ENCODE results near the gene PSG1. TPM values are rescaled to one million over a fixed set of nuclear protein-coding genes. Genes with fewer than 3 reads are reported as not detected.
"Not testable (repeated sequence)": the region's sequence is repeated elsewhere in the genome, so short reads cannot be mapped to it uniquely, and the experiment has no call there.

PSG1 gene
- total RNA-seq, 4 donors from 2014 or later: not detected

GRCh38 chr19:42916931-42917330 is 37.4 kb upstream of the PSG1 start:
- intact Hi-C loops (cut with DNase I; ENCODE audit: low total_unique reads); H3K27ac ChIP-seq; H3K27me3 ChIP-seq; H3K4me1 ChIP-seq; DNase-seq; H3K9me3 ChIP-seq; H3K4me3 ChIP-seq; H3K36me3 ChIP-seq: not testable (repeated sequence)

GRCh38 chr19:42913516-42913915 is 34.0 kb upstream of the PSG1 start:
- H3K27ac ChIP-seq; H3K4me3 ChIP-seq; H3K36me3 ChIP-seq; DNase-seq; H3K27me3 ChIP-seq; H3K4me1 ChIP-seq; intact Hi-C loops (cut with DNase I; ENCODE audit: low total_unique reads); H3K9me3 ChIP-seq: not testable (repeated sequence)

GRCh38 chr19:42912941-42913340 is 33.4 kb upstream of the PSG1 start:
- DNase-seq; H3K4me1 ChIP-seq; H3K4me3 ChIP-seq; H3K27ac ChIP-seq; intact Hi-C loops (cut with DNase I; ENCODE audit: low total_unique reads); H3K9me3 ChIP-seq; H3K36me3 ChIP-seq; H3K27me3 ChIP-seq: not testable (repeated sequence)

GRCh38 chr19:42911731-42912130 is 32.2 kb upstream of the PSG1 start:
- DNase-seq; H3K4me1 ChIP-seq; H3K4me3 ChIP-seq; H3K9me3 ChIP-seq; H3K36me3 ChIP-seq; H3K27me3 ChIP-seq; H3K27ac ChIP-seq; intact Hi-C loops (cut with DNase I; ENCODE audit: low total_unique reads): not testable (repeated sequence)

- H3K27me3 ChIP-seq, H3K36me3 ChIP-seq, H3K4me3 ChIP-seq: not testable (repeated sequence)
Measured at GRCh38 chr19:42906162-42906561, 26.6 kb upstream of the PSG1 start.

GRCh38 chr19:42900561-42900960 is 21.0 kb upstream of the PSG1 start:
- H3K27me3 ChIP-seq; H3K4me1 ChIP-seq; H3K27ac ChIP-seq; H3K4me3 ChIP-seq; DNase-seq; H3K9me3 ChIP-seq; intact Hi-C loops (cut with DNase I; ENCODE audit: low total_unique reads); H3K36me3 ChIP-seq: not testable (repeated sequence)

More at GRCh38 chr19:42906162-42906561, 26.6 kb upstream of the PSG1 start:
- DNase-seq; H3K4me1 ChIP-seq; intact Hi-C loops (cut with DNase I; ENCODE audit: low total_unique reads); H3K9me3 ChIP-seq; H3K27ac ChIP-seq: not testable (repeated sequence)

- H3K9me3 ChIP-seq; DNase-seq; intact Hi-C loops (cut with DNase I; ENCODE audit: low total_unique reads); H3K36me3 ChIP-seq; H3K4me1 ChIP-seq; H3K27me3 ChIP-seq; H3K27ac ChIP-seq; H3K4me3 ChIP-seq: not testable (repeated sequence)
Measured at GRCh38 chr19:42899674-42900073, 20.2 kb upstream of the PSG1 start.

GRCh38 chr19:42899110-42899509 is 19.6 kb upstream of the PSG1 start:
- H3K36me3 ChIP-seq; H3K4me1 ChIP-seq; H3K4me3 ChIP-seq; intact Hi-C loops (cut with DNase I; ENCODE audit: low total_unique reads); DNase-seq; H3K27me3 ChIP-seq; H3K9me3 ChIP-seq; H3K27ac ChIP-seq: not testable (repeated sequence)

GRCh38 chr19:42898656-42899055 is 19.1 kb upstream of the PSG1 start:
- DNase-seq; H3K36me3 ChIP-seq; H3K4me1 ChIP-seq; H3K9me3 ChIP-seq; H3K27ac ChIP-seq; H3K27me3 ChIP-seq; H3K4me3 ChIP-seq; intact Hi-C loops (cut with DNase I; ENCODE audit: low total_unique reads): not testable (repeated sequence)

GRCh38 chr19:42897729-42898128 is 18.2 kb upstream of the PSG1 start:
- H3K4me3 ChIP-seq; H3K9me3 ChIP-seq; DNase-seq; H3K27me3 ChIP-seq; H3K4me1 ChIP-seq; intact Hi-C loops (cut with DNase I; ENCODE audit: low total_unique reads); H3K27ac ChIP-seq; H3K36me3 ChIP-seq: not testable (repeated sequence)

- H3K27ac ChIP-seq; H3K36me3 ChIP-seq; H3K4me3 ChIP-seq; H3K9me3 ChIP-seq; H3K27me3 ChIP-seq; H3K4me1 ChIP-seq; DNase-seq; intact Hi-C loops (cut with DNase I; ENCODE audit: low total_unique reads): not testable (repeated sequence)
Measured at GRCh38 chr19:42890446-42890845, 10.9 kb upstream of the PSG1 start.

GRCh38 chr19:42887876-42888445 is 8.4 kb upstream of the PSG1 start:
- H3K36me3 ChIP-seq; H3K27me3 ChIP-seq; DNase-seq; H3K4me3 ChIP-seq; H3K27ac ChIP-seq; H3K4me1 ChIP-seq; H3K9me3 ChIP-seq; intact Hi-C loops (cut with DNase I; ENCODE audit: low total_unique reads): not testable (repeated sequence)

- intact Hi-C loops (cut with DNase I; ENCODE audit: low total_unique reads); H3K27me3 ChIP-seq; H3K27ac ChIP-seq; DNase-seq; H3K36me3 ChIP-seq; H3K9me3 ChIP-seq; H3K4me3 ChIP-seq; H3K4me1 ChIP-seq: not testable (repeated sequence)
Measured at GRCh38 chr19:42882730-42883129, 3.2 kb upstream of the PSG1 start.

GRCh38 chr19:42882010-42882409 is 2.5 kb upstream of the PSG1 start:
- H3K36me3 ChIP-seq; H3K27ac ChIP-seq; H3K27me3 ChIP-seq; H3K4me1 ChIP-seq; intact Hi-C loops (cut with DNase I; ENCODE audit: low total_unique reads); H3K9me3 ChIP-seq; H3K4me3 ChIP-seq; DNase-seq: not testable (repeated sequence)
